GM12878 (cell line): ENCODE results near the gene TBC1D5. TPM values are rescaled to one million over a fixed set of nuclear protein-coding genes. Genes with fewer than 3 reads are reported as not detected.

Experiments
- ATAC-seq: fragments of 200-7000 bp; cut with Tn5 transposase; 3 replicates; pipeline ENCODE4 v1.9.1; 2020; ENCODE audit warnings: mild to moderate bottlenecking, moderate library complexity
- BruUV-seq: library from RNA; stranded (reverse); fragments of 400-500 nt; replicated peaks from 2 replicates; lab custom pipeline; 2021; lab: Mats Ljungman, UMichigan
- CTCF ChIA-PET: fragments of 300-600 bp; sonication (Branson Sonifier 250); formaldehyde crosslinking; extraction: SDS; loops from one replicate; lab custom pipeline; 2021; ENCODE audit warnings: inconsistent platforms; lab: Yijun Ruan, JAX
- POLR2A ChIA-PET: fragments of 350-600 bp; formaldehyde crosslinking; extraction: SDS; loops from one replicate; lab custom pipeline; 2021; ENCODE audit warnings: inconsistent platforms; lab: Charles Lee
- RAD21 ChIA-PET: fragments of 300-600 bp; sonication (Branson Sonifier 250); formaldehyde crosslinking; loops from one replicate; lab custom pipeline; 2023; ENCODE audit warnings: antibody characterized with exemption; ENCODE audit not compliant: unreplicated experiment; lab: Charles Lee
- SMC1A ChIA-PET: fragments of 300-600 bp; sonication (Branson Sonifier 250); formaldehyde crosslinking; loops from one replicate; lab custom pipeline; 2023; ENCODE audit not compliant: unreplicated experiment, uncharacterized antibody; lab: Charles Lee
- DNase-seq: peaks from one replicate; pipeline ENCODE4 v3.0.0-alpha.2; 2011; ENCODE audit warnings: low read depth, low spot score
- FAIRE-seq: peaks from 3 replicates; lab custom pipeline; 2011; peaks lifted over from hg19 to GRCh38; lab: Jason Lieb, UNC
- H2AFZ ChIP-seq: 2 replicates; pipeline ENCODE4 v1.6.0; 2011; ENCODE audit warnings: low read depth, low read length, control low read depth; ENCODE audit not compliant: control insufficient read depth
- H3K27ac ChIP-seq: 2 replicates; pipeline ENCODE4 v1.5.1; 2011; ENCODE audit warnings: control low read depth; ENCODE audit not compliant: control insufficient read depth, insufficient read depth
- H3K27me3 ChIP-seq, 2 experiments: replicated peaks in 1 of 2; 2 replicates each; pipeline versions ENCODE4 v1.6.0 to v1.6.1; 2011; ENCODE audit warnings: low read length in 1 of 2; ENCODE audit not compliant: control insufficient read depth in 2 of 2, insufficient read depth in 2 of 2
- H3K36me3 ChIP-seq, 2 experiments: 2 replicates each; pipeline ENCODE4 v1.5.1; 2011; ENCODE audit warnings: low read length in 1 of 2; ENCODE audit not compliant: control insufficient read depth in 2 of 2, insufficient read depth in 2 of 2
- H3K4me1 ChIP-seq: 2 replicates; pipeline ENCODE4 v1.6.1; 2011; ENCODE audit warnings: mild to moderate bottlenecking, low read length, moderate library complexity, mixed read lengths; ENCODE audit not compliant: control insufficient read depth, insufficient read depth
- H3K4me2 ChIP-seq: 2 replicates; pipeline ENCODE4 v1.6.0; 2011; ENCODE audit warnings: control low read depth; ENCODE audit not compliant: control insufficient read depth, insufficient read depth
- H3K4me3 ChIP-seq: fragments of 200-600 bp; sonication (generic); 2 replicates; pipeline ENCODE4 v1.5.1; 2016
- H3K79me2 ChIP-seq: 2 replicates; pipeline ENCODE4 v1.6.0; 2011; ENCODE audit warnings: low read length; ENCODE audit not compliant: control insufficient read depth, insufficient read depth
- H3K9ac ChIP-seq: 2 replicates; pipeline ENCODE4 v1.8.0; 2011; ENCODE audit warnings: low read length, control low read depth, mixed read lengths; ENCODE audit not compliant: control insufficient read depth, insufficient read depth
- H3K9me3 ChIP-seq: replicated peaks from 3 replicates; pipeline ENCODE4 v1.5.1; 2011; ENCODE audit warnings: mild to moderate bottlenecking, low read length; ENCODE audit not compliant: control insufficient read depth, insufficient read depth
- H4K20me1 ChIP-seq: 2 replicates; pipeline ENCODE4 v1.6.0; 2011; ENCODE audit not compliant: control insufficient read depth, insufficient read depth
- CHD4 ChIP-seq: fragments of 200-600 bp; sonication (generic); IDR thresholded peaks from 2 replicates; pipeline ENCODE4 v1.6.1; 2016; ENCODE audit warnings: mild to moderate bottlenecking
- DPF2 ChIP-seq: fragments of 450-650 bp; IDR thresholded peaks from 2 replicates; pipeline ENCODE4 v1.6.1; 2017; ENCODE audit warnings: mild to moderate bottlenecking
- EED ChIP-seq: sonication (generic); IDR thresholded peaks from 2 replicates; pipeline ENCODE4 v1.6.1; 2016; ENCODE audit warnings: antibody characterized with exemption, low read depth
- EP300 ChIP-seq, 2 experiments: fragments of 150-350 bp in 1 of 2; IDR thresholded peaks; 2 replicates each; pipeline ENCODE4 v1.6.1; 2011 to 2012; ENCODE audit warnings: low read depth in 2 of 2, low read length in 2 of 2, borderline replicate concordance in 1 of 2, improper control_type of control experiment in 1 of 2, inconsistent platforms in 1 of 2; ENCODE audit not compliant: control insufficient read depth in 1 of 2
- HCFC1 ChIP-seq: fragments of 150-350 bp; IDR thresholded peaks from 2 replicates; pipeline ENCODE4 v1.6.1; 2014; ENCODE audit warnings: low read length
- IKZF2 ChIP-seq, 2 experiments: fragments of 450-650 bp; IDR thresholded peaks; 2 replicates each; pipeline ENCODE4 v1.6.1; 2017; ENCODE audit warnings: mild to moderate bottlenecking in 2 of 2, moderate library complexity in 2 of 2
- MTA2 ChIP-seq: fragments of 450-650 bp; IDR thresholded peaks from 2 replicates; pipeline ENCODE4 v1.6.1; 2016; ENCODE audit warnings: low read depth, mild to moderate bottlenecking, moderate library complexity
- MYC ChIP-seq: IDR thresholded peaks from 2 replicates; pipeline ENCODE4 v1.6.1; 2011; ENCODE audit warnings: mild to moderate bottlenecking, low read length, moderate library complexity, inconsistent platforms; ENCODE audit not compliant: insufficient read depth, insufficient replicate concordance, insufficient read length, severe bottlenecking
- NFXL1 ChIP-seq: fragments of 450-650 bp; IDR thresholded peaks from 2 replicates; pipeline ENCODE4 v1.6.1; 2017; ENCODE audit warnings: antibody characterized with exemption, mild to moderate bottlenecking, borderline replicate concordance
- RB1 ChIP-seq: fragments of 450-650 bp; formaldehyde crosslinking; IDR thresholded peaks from 2 replicates; pipeline ENCODE4 v1.6.1; 2017; ENCODE audit warnings: mild to moderate bottlenecking, borderline replicate concordance
- SMARCA5 ChIP-seq: fragments of 450-650 bp; IDR thresholded peaks from 2 replicates; pipeline ENCODE4 v1.6.1; 2017; ENCODE audit warnings: mild to moderate bottlenecking
- SPI1 ChIP-seq: IDR thresholded peaks from 2 replicates; pipeline ENCODE4 v1.6.1; 2011; ENCODE audit warnings: low read depth, mild to moderate bottlenecking, low read length, moderate library complexity, borderline replicate concordance; ENCODE audit not compliant: insufficient read depth
- SRF ChIP-seq, 2 experiments: IDR thresholded peaks; 2 replicates each; pipeline ENCODE4 v1.6.1; 2011; ENCODE audit warnings: low read depth in 2 of 2, low read length in 2 of 2, mild to moderate bottlenecking in 1 of 2, moderate library complexity in 1 of 2
- ZSCAN29 ChIP-seq: fragments of 450-650 bp; IDR thresholded peaks from 2 replicates; pipeline ENCODE4 v1.6.1; 2017; ENCODE audit warnings: mild to moderate bottlenecking, moderate library complexity
- WGBS: methylation state at CpG from one replicate; pipeline ENCODE4 v1.1.6; 2016; ENCODE audit warnings: low lambda C conversion rate; ENCODE audit not compliant: insufficient replicate concordance, insufficient coverage; ENCODE audit errors: missing lambda C conversion rate; 5-methylcytosine and 5-hydroxymethylcytosine counted together
- in situ Hi-C: fragments of 300-500 bp; cut with MboI; formaldehyde crosslinking; loops from 9 replicates; pipeline ENCODE4 v1.14.3; 2018; ENCODE audit warnings: mixed read lengths
- intact Hi-C: fragments of 100-400 bp; cut with micrococcal nuclease; formaldehyde crosslinking; loops from one replicate; pipeline ENCODE4 v1.14.2; 2022; ENCODE audit not compliant: unreplicated experiment
- polyA plus RNA-seq, 11 experiments: library from polyadenylated mRNA; depleted of rRNA in 4 of 11; unstranded in 6 of 11; stranded (reverse) in 5 of 11; fragments of >200 nt; fragmentation: Nextera tagmentation in 4 of 11; fragmentation: Illumina TruSeq in 1 of 11; extraction: Ambion mirVana in 4 of 11; extraction: Trizol in 1 of 11; gene quantifications; 1 replicate in 1 of 11; 2 replicates in 10 of 11; pipeline versions ENCODE4 v1.2.1 to v1.2.3, GENCODE V29; 2011 to 2016; ENCODE audit warnings: inconsistent platforms in 2 of 11, missing spikeins in 2 of 11, low read depth in 1 of 11
- total RNA-seq, 4 experiments: library from RNA; depleted of rRNA in 3 of 4; stranded (reverse); fragments of >200 nt in 3 of 4; fragmentation: Illumina TruSeq in 1 of 4; extraction: Trizol in 1 of 4; gene quantifications; 2 replicates each; pipeline versions ENCODE4 v1.2.1 to v1.2.3, GENCODE V29; 2013 to 2021
- TF ChIP-seq, protein P1 (sequence below): fragments of 450-650 bp; IDR thresholded peaks from 2 replicates; pipeline ENCODE4 v1.6.1; 2017; ENCODE audit warnings: low read depth, mild to moderate bottlenecking, moderate library complexity
- TF ChIP-seq, protein P2 (sequence below): fragments of 450-650 bp; IDR thresholded peaks from 2 replicates; pipeline ENCODE4 v1.6.1; 2017; ENCODE audit warnings: mild to moderate bottlenecking, moderate library complexity

TBC1D5 gene
- total and polyA plus RNA-seq, 10 of the 15 experiments (the other 5 are each of a cell fraction or from before 2014, with no cell fraction given): 5.5 to 61.0 (median 43.8) TPM

DNA sequence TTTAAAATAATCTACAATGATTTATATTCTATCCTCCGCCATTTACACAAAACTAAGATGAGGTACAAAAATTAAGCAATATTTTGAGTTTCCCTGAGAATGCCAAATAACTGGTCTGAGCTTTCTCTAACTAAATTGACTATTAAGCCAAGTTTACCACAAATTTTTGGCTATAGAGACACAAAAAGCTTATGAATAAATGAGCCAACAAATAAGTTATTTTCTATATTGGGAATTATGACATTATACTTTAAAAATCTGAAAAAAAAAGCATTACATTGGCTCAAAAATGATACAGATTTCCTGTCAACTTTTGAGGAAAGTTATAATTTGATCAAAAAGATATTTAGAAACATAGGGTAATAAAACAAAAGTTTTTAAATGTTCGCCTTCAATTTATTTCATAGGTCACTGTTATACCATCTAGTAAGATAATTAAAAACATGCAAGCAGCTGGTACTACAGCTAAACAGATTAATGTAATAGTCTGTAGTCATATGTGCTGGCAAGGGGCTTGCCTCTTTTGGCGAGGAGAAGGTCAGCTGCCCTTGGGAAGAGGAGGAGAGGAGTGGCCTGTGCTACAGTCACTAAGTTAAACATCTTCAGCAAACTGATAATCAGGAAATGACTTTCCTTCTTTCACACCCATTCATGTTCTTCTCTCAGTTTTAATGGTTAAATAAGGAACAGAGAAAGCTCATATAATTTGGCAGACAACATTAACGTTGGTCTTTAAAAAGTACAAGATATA, 318.5 kb downstream of the TBC1D5 start:
- in situ Hi-C loops: no loop called here
- DNase-seq: no peak
- Histone ChIP-seq H3K4me2 (peak overlapping the region; percentile 44), H2AFZ (no peak overlapping the region), H3K4me1 (peaks cover 6% of the 10 kb centered on the region), H4K20me1 (no peaks in the 10 kb centered on the region), H3K36me3 (no peaks in the 10 kb centered on the region; a peak in 1 of 4 replicates), H3K27me3 (no peaks in the 10 kb centered on the region), H3K9ac (no peak overlapping the region), H3K27ac (no peak overlapping the region), H3K4me3 (no peak overlapping the region), H3K79me2 (no peaks in the 10 kb centered on the region), H3K9me3 (no peaks in the 10 kb centered on the region)
- BruUV-seq: no TSS peak
- peak; percentile 90 for ATAC-seq
- no peak for TF ChIP-seq NFXL1
- TF ChIP-seq ZSCAN29: no peak
- TF ChIP-seq EP300 (IDR thresholded peaks at IDR 0.05; ENCODE audit: borderline replicate concordance in 1 of 2, control insufficient read depth in 1 of 2, low read depth in 2 of 2, low read length in 2 of 2): peak in 1 of 2 experiments; percentile 56; a peak in 1 of 4 replicates
- TF ChIP-seq IKZF2 (IDR thresholded peaks at IDR 0.05): peak; percentile 18 to 38; a peak in 2 of 4 replicates
- TF ChIP-seq, protein P1, sequence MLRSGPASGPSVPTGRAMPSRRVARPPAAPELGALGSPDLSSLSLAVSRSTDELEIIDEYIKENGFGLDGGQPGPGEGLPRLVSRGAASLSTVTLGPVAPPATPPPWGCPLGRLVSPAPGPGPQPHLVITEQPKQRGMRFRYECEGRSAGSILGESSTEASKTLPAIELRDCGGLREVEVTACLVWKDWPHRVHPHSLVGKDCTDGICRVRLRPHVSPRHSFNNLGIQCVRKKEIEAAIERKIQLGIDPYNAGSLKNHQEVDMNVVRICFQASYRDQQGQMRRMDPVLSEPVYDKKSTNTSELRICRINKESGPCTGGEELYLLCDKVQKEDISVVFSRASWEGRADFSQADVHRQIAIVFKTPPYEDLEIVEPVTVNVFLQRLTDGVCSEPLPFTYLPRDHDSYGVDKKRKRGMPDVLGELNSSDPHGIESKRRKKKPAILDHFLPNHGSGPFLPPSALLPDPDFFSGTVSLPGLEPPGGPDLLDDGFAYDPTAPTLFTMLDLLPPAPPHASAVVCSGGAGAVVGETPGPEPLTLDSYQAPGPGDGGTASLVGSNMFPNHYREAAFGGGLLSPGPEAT: 0 out of 2 replicates have a peak, but pooled peaks have one; percentile 33
- no peak for TF ChIP-seq CHD4
- no peak for TF ChIP-seq MYC
- TF ChIP-seq SRF (IDR thresholded peaks at IDR 0.05; ENCODE audit: low read depth in 2 of 2, low read length in 2 of 2): no peak
- TF ChIP-seq SPI1: peak; percentile 63; the same call in 1 of the 2 replicates
- peak; percentile 40; the same call in 1 of the 2 replicates for TF ChIP-seq DPF2
- no peak for TF ChIP-seq HCFC1
- TF ChIP-seq SMARCA5: no peak
- TF ChIP-seq, protein P2, sequence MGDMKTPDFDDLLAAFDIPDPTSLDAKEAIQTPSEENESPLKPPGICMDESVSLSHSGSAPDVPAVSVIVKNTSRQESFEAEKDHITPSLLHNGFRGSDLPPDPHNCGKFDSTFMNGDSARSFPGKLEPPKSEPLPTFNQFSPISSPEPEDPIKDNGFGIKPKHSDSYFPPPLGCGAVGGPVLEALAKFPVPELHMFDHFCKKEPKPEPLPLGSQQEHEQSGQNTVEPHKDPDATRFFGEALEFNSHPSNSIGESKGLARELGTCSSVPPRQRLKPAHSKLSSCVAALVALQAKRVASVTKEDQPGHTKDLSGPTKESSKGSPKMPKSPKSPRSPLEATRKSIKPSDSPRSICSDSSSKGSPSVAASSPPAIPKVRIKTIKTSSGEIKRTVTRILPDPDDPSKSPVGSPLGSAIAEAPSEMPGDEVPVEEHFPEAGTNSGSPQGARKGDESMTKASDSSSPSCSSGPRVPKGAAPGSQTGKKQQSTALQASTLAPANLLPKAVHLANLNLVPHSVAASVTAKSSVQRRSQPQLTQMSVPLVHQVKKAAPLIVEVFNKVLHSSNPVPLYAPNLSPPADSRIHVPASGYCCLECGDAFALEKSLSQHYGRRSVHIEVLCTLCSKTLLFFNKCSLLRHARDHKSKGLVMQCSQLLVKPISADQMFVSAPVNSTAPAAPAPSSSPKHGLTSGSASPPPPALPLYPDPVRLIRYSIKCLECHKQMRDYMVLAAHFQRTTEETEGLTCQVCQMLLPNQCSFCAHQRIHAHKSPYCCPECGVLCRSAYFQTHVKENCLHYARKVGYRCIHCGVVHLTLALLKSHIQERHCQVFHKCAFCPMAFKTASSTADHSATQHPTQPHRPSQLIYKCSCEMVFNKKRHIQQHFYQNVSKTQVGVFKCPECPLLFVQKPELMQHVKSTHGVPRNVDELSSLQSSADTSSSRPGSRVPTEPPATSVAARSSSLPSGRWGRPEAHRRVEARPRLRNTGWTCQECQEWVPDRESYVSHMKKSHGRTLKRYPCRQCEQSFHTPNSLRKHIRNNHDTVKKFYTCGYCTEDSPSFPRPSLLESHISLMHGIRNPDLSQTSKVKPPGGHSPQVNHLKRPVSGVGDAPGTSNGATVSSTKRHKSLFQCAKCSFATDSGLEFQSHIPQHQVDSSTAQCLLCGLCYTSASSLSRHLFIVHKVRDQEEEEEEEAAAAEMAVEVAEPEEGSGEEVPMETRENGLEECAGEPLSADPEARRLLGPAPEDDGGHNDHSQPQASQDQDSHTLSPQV: no peak
- peak; percentile 77 for TF ChIP-seq MTA2
- no peak for TF ChIP-seq RB1
- TF ChIP-seq EED: no peak
- ChIA-PET RAD21 (interaction anchor here (0.7 to 2.9 kb wide), 4 partner anchors 10 to 417 kb away, joined by 3 to 17 read pairs (median 8); no protein-coding TSS in a partner anchor), SMC1A (interaction anchor here (0.7 to 3.0 kb wide), 11 partner anchors 8 to 418 kb away, joined by 3 to 25 read pairs (median 4); no protein-coding TSS in a partner anchor), POLR2A (interaction anchor here (0.7 to 1.4 kb wide), 3 partner anchors 17 to 269 kb away, joined by 3 to 4 read pairs (median 3); no protein-coding TSS in a partner anchor), CTCF (interaction anchor here (0.6 to 6.2 kb wide), 10 partner anchors 10 to 767 kb away, joined by 3 to 57 read pairs (median 4); no protein-coding TSS in a partner anchor)
- intact Hi-C loops: no loop called here
- peak; percentile 73 for FAIRE-seq
- 65% methylated on average over 4 of the region's 4 CpGs for WGBS
